A549 (cell line): ENCODE results near the gene SRPK1. TPM values are rescaled to one million over a fixed set of nuclear protein-coding genes. Genes with fewer than 3 reads are reported as not detected.
"Not testable (repeated sequence)": the region's sequence is repeated elsewhere in the genome, so short reads cannot be mapped to it uniquely, and the experiment has no call there.

ENCODE experiments used
- ATAC-seq, 2 experiments: fragments of 200-7000 bp in 1 of 2; fragments of >200 bp in 1 of 2; cut with Nextera tagmentation in 1 of 2; cut with Tn5 transposase in 1 of 2; 3 replicates each; pipeline versions ENCODE4 v1.8.0 to v1.9.1; 2018 to 2020; ENCODE audit warnings: mild to moderate bottlenecking in 1 of 2, moderate library complexity in 1 of 2
- CTCF ChIA-PET: fragments of 300-600 bp; sonication (Branson Sonifier 250); formaldehyde crosslinking; extraction: SDS; loops from one replicate; lab custom pipeline; 2021; ENCODE audit warnings: antibody characterized with exemption, inconsistent platforms; lab: Yijun Ruan, JAX
- POLR2A ChIA-PET: fragments of 350-600 bp; formaldehyde crosslinking; extraction: SDS; loops from one replicate; lab custom pipeline; 2021; ENCODE audit warnings: antibody characterized with exemption, inconsistent platforms; lab: Yijun Ruan, JAX
- DNase-seq, 2 experiments: peaks; one replicate each; pipeline versions ENCODE4 v3.0.0 to v3.0.0-alpha.2; 2011 to 2016; ENCODE audit warnings: low read depth in 1 of 2, low spot score in 1 of 2
- FAIRE-seq: peaks from 2 replicates; lab custom pipeline; 2011; peaks lifted over from hg19 to GRCh38; lab: Jason Lieb, UNC
- H3K27ac ChIP-seq, 2 experiments: fragments of >200 bp; sonication (Bioruptor Twin); formaldehyde crosslinking; 3 replicates each; pipeline ENCODE4 v1.5.1; 2016 to 2017
- H3K4me1 ChIP-seq: fragments of >200 bp; sonication (Bioruptor Twin); formaldehyde crosslinking; 3 replicates; pipeline ENCODE4 v1.6.1; 2016
- H3K4me2 ChIP-seq: fragments of >200 bp; sonication (Bioruptor Twin); formaldehyde crosslinking; 3 replicates; pipeline ENCODE4 v1.6.1; 2016
- H3K4me3 ChIP-seq: fragments of >200 bp; sonication (Bioruptor Twin); formaldehyde crosslinking; 3 replicates; pipeline ENCODE4 v1.5.1; 2016
- H3K9me3 ChIP-seq: fragments of >200 bp; sonication (Bioruptor Twin); formaldehyde crosslinking; 3 replicates; pipeline ENCODE4 v1.6.1; 2016
- BHLHE40 ChIP-seq: IDR thresholded peaks from 2 replicates; pipeline ENCODE4 v1.6.1; 2012; ENCODE audit warnings: low read depth, low read length, inconsistent platforms
- CBX2 ChIP-seq: fragments of 200-600 bp; sonication (generic); IDR thresholded peaks from 2 replicates; pipeline ENCODE4 v1.6.1; 2016; ENCODE audit warnings: low read depth, mild to moderate bottlenecking, borderline replicate concordance
- CHD2 ChIP-seq: fragments of 150-350 bp; IDR thresholded peaks from 2 replicates; pipeline ENCODE4 v1.6.1; 2014; ENCODE audit warnings: low read length; ENCODE audit not compliant: partially characterized antibody
- FOSB ChIP-seq: fragments of 250-450 bp; sonication (Bioruptor Pico); IDR thresholded peaks from 2 replicates; pipeline ENCODE4 v1.5.0; 2020; ENCODE audit warnings: mild to moderate bottlenecking, moderate library complexity
- FOSL2 ChIP-seq, 2 experiments: fragments of 450-650 bp in 1 of 2; fragments of >200 bp in 1 of 2; sonication (Bioruptor Twin) in 1 of 2; formaldehyde crosslinking; IDR thresholded peaks; 2 replicates each; pipeline versions ENCODE4 v1.5.0 to v1.6.1; 2016 to 2020; ENCODE audit warnings: mild to moderate bottlenecking in 1 of 2, moderate library complexity in 1 of 2
- GATA3 ChIP-seq: IDR thresholded peaks from 2 replicates; pipeline ENCODE4 v1.6.1; 2012; ENCODE audit warnings: borderline replicate concordance
- HOXA7 ChIP-seq: fragments of 250-450 bp; sonication (Bioruptor Pico); IDR thresholded peaks from 2 replicates; pipeline ENCODE4 v1.5.0; 2020; ENCODE audit warnings: mild to moderate bottlenecking, moderate library complexity
- JUN ChIP-seq, 2 experiments: fragments of >200 bp; sonication (Bioruptor Twin); formaldehyde crosslinking; IDR thresholded peaks; 2 replicates in 1 of 2; 3 replicates in 1 of 2; pipeline ENCODE4 v1.6.1; 2016 to 2017
- KDM1A ChIP-seq: fragments of 200-600 bp; sonication (generic); IDR thresholded peaks from 2 replicates; pipeline ENCODE4 v1.6.1; 2016; ENCODE audit warnings: low read depth, mild to moderate bottlenecking
- MAZ ChIP-seq: fragments of 150-350 bp; IDR thresholded peaks from 2 replicates; pipeline ENCODE4 v1.6.1; 2014; ENCODE audit warnings: antibody characterized with exemption, low read depth, low read length, borderline replicate concordance
- POLR2A ChIP-seq: IDR thresholded peaks from 2 replicates; pipeline ENCODE4 v1.6.1; 2012; ENCODE audit warnings: mild to moderate bottlenecking, low read length
- RFX5 ChIP-seq: fragments of 450-650 bp; IDR thresholded peaks from 2 replicates; pipeline ENCODE4 v1.7.1; 2014; ENCODE audit warnings: antibody characterized with exemption, mild to moderate bottlenecking, moderate library complexity
- SMC3 ChIP-seq: fragments of >200 bp; sonication (Bioruptor Twin); formaldehyde crosslinking; IDR thresholded peaks from 3 replicates; pipeline ENCODE4 v1.6.1; 2018; ENCODE audit warnings: inconsistent platforms
- ZSCAN20 ChIP-seq: fragments of 250-450 bp; sonication (Bioruptor Pico); IDR thresholded peaks from 2 replicates; pipeline ENCODE4 v1.8.0; 2022; ENCODE audit warnings: mild to moderate bottlenecking, moderate library complexity
- WGBS: methylation state at CpG from one replicate; pipeline ENCODE4 v1.1.6; 2017; ENCODE audit errors: missing lambda C conversion rate; 5-methylcytosine and 5-hydroxymethylcytosine counted together
- polyA plus RNA-seq, 4 experiments: library from polyadenylated mRNA; depleted of rRNA in 3 of 4; stranded (reverse); fragments of >200 nt; fragmentation: RNase III in 1 of 4; extraction: RNeasy Plus Mini Kit Qiagen cat#74134 plus additional on column Dnase treatment in 1 of 4; gene quantifications; 2 replicates in 3 of 4; 3 replicates in 1 of 4; pipeline ENCODE4 v1.2.3, GENCODE V29; 2011 to 2017
- TF ChIP-seq, protein P1 (sequence below): IDR thresholded peaks from 2 replicates; pipeline ENCODE4 v1.6.1; 2012
- TF ChIP-seq, protein P2 (sequence below): fragments of 450-650 bp; IDR thresholded peaks from 2 replicates; pipeline ENCODE4 v1.6.1; 2014; ENCODE audit warnings: antibody characterized with exemption

The SRPK1 gene
- polyA plus RNA-seq, 2 of the 4 experiments (the other 2 are of a cell fraction): 46.9 to 65.9 TPM

DNA sequence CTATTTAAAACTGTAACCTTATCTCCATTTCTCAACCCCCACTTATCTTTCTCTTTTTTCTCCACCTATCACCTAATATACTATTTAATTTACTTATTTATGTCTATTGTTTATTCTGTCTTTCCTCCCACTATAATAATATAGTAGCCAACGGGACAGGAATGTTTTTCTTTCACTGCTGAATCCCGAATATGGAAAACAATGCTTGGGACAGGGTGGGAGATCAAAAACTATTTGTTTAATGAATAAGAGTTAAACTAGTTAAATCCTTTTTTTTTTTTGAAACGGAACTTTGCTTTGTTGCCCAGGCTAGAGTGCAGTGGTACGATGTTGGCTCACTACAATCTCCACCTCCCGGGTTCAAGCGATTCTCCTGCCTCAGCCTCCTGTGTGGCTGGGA lies 6.4 kb downstream of the SRPK1 start:
- no peak for ATAC-seq
- POLR2A ChIA-PET: no interaction called here

DNA sequence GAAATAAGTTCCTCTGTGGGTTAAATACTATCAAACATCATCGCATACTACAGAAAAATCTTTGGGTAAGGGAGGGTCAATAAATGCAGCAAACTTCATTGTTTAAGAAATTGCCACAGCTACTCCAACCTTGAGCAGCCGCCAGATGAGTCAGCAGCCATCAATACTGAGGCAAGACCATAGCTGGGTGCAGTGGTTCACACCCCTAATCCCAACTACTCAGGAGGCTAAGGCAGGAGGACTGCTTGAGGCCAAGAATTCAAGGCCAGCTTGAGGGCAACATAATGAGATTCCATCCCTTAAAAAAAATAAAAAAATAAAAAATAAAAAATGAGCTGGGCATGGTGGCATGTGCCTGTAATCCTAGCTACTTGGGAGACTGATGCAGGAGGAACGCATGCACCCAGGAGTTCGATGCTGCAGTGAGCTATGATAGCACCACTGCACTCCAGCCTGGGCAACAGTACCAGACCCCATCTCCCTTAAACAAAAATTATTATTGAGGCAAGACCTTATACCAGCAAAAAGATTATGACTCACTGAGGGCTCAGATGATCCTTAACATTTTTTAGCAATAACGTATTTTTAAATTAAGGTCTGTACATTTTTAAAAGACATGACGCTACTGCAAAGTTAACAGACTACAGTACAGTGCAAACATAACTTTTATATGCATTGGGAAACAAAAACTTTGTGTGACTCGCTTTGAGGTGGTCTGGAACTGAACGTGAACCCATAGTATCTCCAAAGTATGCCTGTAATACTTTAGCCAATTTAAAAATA lies 8.8 kb downstream of the SRPK1 start:
- FAIRE-seq: no peak
- Histone ChIP-seq H3K9me3 (peaks cover 19% of the 10 kb centered on the region), H3K27ac (no peak overlapping the region)
- ATAC-seq: no peak
- TF ChIP-seq BHLHE40: no peak
- no peak for TF ChIP-seq ZSCAN20
- TF ChIP-seq JUN (IDR thresholded peaks at IDR 0.05): no peak
- TF ChIP-seq FOSL2 (IDR thresholded peaks at IDR 0.05): no peak
- no peak for TF ChIP-seq FOSL2 (CRISPR knock-in tag; IDR thresholded peaks at IDR 0.05)
- TF ChIP-seq, protein P1, sequence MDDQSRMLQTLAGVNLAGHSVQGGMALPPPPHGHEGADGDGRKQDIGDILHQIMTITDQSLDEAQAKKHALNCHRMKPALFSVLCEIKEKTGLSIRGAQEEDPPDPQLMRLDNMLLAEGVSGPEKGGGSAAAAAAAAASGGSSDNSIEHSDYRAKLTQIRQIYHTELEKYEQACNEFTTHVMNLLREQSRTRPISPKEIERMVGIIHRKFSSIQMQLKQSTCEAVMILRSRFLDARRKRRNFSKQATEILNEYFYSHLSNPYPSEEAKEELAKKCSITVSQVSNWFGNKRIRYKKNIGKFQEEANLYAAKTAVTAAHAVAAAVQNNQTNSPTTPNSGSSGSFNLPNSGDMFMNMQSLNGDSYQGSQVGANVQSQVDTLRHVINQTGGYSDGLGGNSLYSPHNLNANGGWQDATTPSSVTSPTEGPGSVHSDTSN: no peak
- no peak for TF ChIP-seq CBX2
- TF ChIP-seq, all 56 proteins: peak for 0
- ChIA-PET CTCF (interaction anchor here (1.0 kb wide), 1 partner anchor 14 kb away, joined by 3 read pairs; no protein-coding TSS in a partner anchor), POLR2A (no interaction called here)
- Histone ChIP-seq H3K4me1 (no peaks in the 10 kb centered on the region), H3K4me2 (no peak overlapping the region), H3K4me3 (no peak overlapping the region)
- DNase-seq: no peak
- WGBS: 92% methylated on average over 8 of the region's 8 CpGs

More for the DNA sequence above, 6.4 kb downstream of the SRPK1 start:
- no peak overlapping the region for H3K4me3 ChIP-seq
- H3K4me1 ChIP-seq: peaks cover 17% of the 10 kb centered on the region; the same call in 2 of the 3 replicates
- peaks cover 12% of the 10 kb centered on the region for H3K9me3 ChIP-seq
- TF ChIP-seq RFX5 (no peak), MAZ (no peak), GATA3 (no peak), HOXA7 (no peak), POLR2A (no peak), SMC3 (no peak), FOSB (CRISPR knock-in tag) (no peak), CHD2 (no peak), JUN (IDR thresholded peaks at IDR 0.05) (no peak), KDM1A (no peak)
- TF ChIP-seq, protein P2, sequence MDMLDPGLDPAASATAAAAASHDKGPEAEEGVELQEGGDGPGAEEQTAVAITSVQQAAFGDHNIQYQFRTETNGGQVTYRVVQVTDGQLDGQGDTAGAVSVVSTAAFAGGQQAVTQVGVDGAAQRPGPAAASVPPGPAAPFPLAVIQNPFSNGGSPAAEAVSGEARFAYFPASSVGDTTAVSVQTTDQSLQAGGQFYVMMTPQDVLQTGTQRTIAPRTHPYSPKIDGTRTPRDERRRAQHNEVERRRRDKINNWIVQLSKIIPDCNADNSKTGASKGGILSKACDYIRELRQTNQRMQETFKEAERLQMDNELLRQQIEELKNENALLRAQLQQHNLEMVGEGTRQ: no peak
- H3K27ac ChIP-seq: no peak overlapping the region
- FAIRE-seq (no peak), DNase-seq (no peak)
- H3K4me2 ChIP-seq: no peak overlapping the region
- 79% methylated on average over 6 of the region's 6 CpGs for WGBS
- CTCF ChIA-PET: no interaction called here

DNA sequence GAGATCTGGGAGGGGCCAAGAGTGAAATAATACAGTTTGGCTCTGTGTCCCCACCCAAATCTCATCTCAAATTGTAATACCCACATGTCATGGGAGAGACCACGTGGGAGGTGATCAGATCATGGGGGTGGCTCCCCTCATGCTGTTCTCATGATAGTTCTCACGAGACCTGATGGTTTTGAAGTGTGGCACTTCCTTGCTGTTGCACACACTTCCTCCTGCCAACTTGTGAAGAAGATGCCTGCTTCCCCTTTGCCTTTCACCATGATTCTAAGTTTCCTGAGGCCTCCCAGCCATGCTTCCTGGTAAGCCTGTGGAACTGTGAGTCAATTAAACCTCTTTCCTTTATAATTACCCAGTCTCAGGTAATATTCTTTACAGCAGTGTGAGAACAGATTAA lies 11.3 kb downstream of the SRPK1 start:
- CTCF ChIA-PET, ATAC-seq, H3K4me2 ChIP-seq, POLR2A ChIA-PET, DNase-seq, H3K4me1 ChIP-seq, H3K27ac ChIP-seq, FAIRE-seq, H3K4me3 ChIP-seq: not testable (repeated sequence)
- peaks cover 19% of the 10 kb centered on the region for H3K9me3 ChIP-seq
- WGBS: 83% methylated on average over 2 of the region's 2 CpGs

DNA sequence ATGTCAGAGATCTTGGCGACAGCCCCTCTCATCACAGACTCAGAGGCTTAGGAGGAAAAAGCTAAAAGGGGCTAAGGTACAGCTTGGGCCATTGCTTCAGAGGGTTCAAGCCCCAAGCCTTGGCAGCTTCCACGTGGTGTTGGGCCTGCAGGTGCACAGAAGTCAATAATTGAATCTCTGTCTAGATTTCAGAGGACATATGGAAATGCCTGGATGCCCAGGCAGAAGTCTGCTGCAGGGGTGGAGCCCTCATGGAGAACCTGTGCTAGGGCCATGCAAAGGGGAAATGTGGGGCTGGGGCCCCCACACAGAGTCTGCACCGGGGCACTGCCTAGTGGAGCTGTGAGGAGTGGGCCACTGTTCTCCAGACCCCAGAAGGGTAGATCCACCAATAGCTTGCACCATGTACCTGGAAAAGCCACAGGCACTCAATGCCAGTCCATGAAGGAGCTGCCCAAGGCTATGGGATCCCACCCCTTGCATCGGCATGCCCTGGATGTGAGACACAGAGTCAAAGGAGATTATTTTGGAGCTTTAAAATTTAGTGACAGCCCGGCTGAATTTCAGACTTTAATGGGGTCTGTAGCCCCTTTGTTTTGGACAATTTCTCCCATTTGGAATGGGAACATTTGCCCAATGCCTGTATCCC lies 12.0 kb downstream of the SRPK1 start:
- CTCF ChIA-PET, FAIRE-seq: not testable (repeated sequence)
- 94% methylated on average over 4 of the region's 5 CpGs for WGBS

More for the DNA sequence above, 12.0 kb downstream of the SRPK1 start:
- POLR2A ChIA-PET, H3K4me3 ChIP-seq, DNase-seq, ATAC-seq, H3K4me2 ChIP-seq, H3K27ac ChIP-seq, H3K4me1 ChIP-seq: not testable (repeated sequence)
- peaks cover 19% of the 10 kb centered on the region for H3K9me3 ChIP-seq
